ENCODE measurements around the gene KAZN.

The KAZN gene

GRCh38 chr1:15075175-15075574, 476.7 kb downstream of the KAZN start:
- DNase-seq: no peak

- DNase-seq: no peak
Measured at GRCh38 chr1:15075817-15076216, 477.3 kb downstream of the KAZN start.

GRCh38 chr1:15076807-15077206, 478.3 kb downstream of the KAZN start:
- no peak for DNase-seq

GRCh38 chr1:15077384-15077783, 478.9 kb downstream of the KAZN start:
- no peak for DNase-seq

GRCh38 chr1:15080328-15081007, 482.0 kb downstream of the KAZN start:
- DNase-seq: no peak

GRCh38 chr1:15081102-15081501, 482.6 kb downstream of the KAZN start:
- DNase-seq: no peak

GRCh38 chr1:15083578-15083977, 485.1 kb downstream of the KAZN start:
- no peak for DNase-seq

GRCh38 chr1:15088281-15088971, 489.9 kb downstream of the KAZN start:
- no peak for DNase-seq

- no peak for DNase-seq
Measured at GRCh38 chr1:15089258-15089992, 490.9 kb downstream of the KAZN start.

GRCh38 chr1:15090373-15090772, 491.9 kb downstream of the KAZN start:
- no peak for DNase-seq

GRCh38 chr1:15094056-15094455, 495.6 kb downstream of the KAZN start:
- DNase-seq: no peak

GRCh38 chr1:15094719-15095495, 496.4 kb downstream of the KAZN start:
- no peak for DNase-seq

- DNase-seq: no peak
Measured at GRCh38 chr1:15095496-15095875, 497.0 kb downstream of the KAZN start.

GRCh38 chr1:15096293-15096692, 497.8 kb downstream of the KAZN start:
- DNase-seq: no peak

GRCh38 chr1:15098176-15099125, 500.0 kb downstream of the KAZN start:
- DNase-seq: no peak

GRCh38 chr1:15099441-15100120, 501.1 kb downstream of the KAZN start:
- DNase-seq: no peak

- no peak for DNase-seq
Measured at GRCh38 chr1:15100121-15100879, 501.8 kb downstream of the KAZN start.

GRCh38 chr1:15100880-15101760, 502.6 kb downstream of the KAZN start:
- no peak for DNase-seq

- no peak for DNase-seq
Measured at GRCh38 chr1:15101801-15102200, 503.3 kb downstream of the KAZN start.

GRCh38 chr1:15102646-15103045, 504.2 kb downstream of the KAZN start:
- DNase-seq: no peak

Data from DMS 273 treated with DMSO at 0.1 percent for 48 hours (cell line).